PC-9 (cell line): ENCODE measurements around the gene SULT1B1. TPM values are rescaled to one million over a fixed set of nuclear protein-coding genes. Genes with fewer than 3 reads are reported as not detected.

Source experiments
- BruUV-seq: library from RNA; stranded (reverse); fragments of 400-500 nt; replicated peaks from 2 replicates; lab custom pipeline; 2021; lab: Mats Ljungman, UMichigan
- CTCF ChIA-PET: fragments of 300-600 bp; sonication (Branson Sonifier 250); formaldehyde crosslinking; loops from one replicate; lab custom pipeline; 2022; ENCODE audit warnings: antibody characterized with exemption; lab: Charles Lee
- POLR2A ChIA-PET: fragments of 300-600 bp; sonication (Branson Sonifier 250); formaldehyde crosslinking; loops from one replicate; lab custom pipeline; 2022; ENCODE audit warnings: antibody characterized with exemption; ENCODE audit not compliant: unreplicated experiment; lab: Charles Lee
- DNase-seq, 2 experiments: peaks; one replicate each; pipeline versions ENCODE4 v3.0.0 to v3.0.0-alpha.2; 2015 to 2022; ENCODE audit warnings: mixed read lengths in 1 of 2
- H2AFZ ChIP-seq: fragments of 200-600 bp; sonication (generic); 2 replicates; pipeline ENCODE4 v1.8.1; 2017; ENCODE audit warnings: antibody characterized with exemption
- H3F3A ChIP-seq: fragments of 200-600 bp; sonication (generic); 2 replicates; pipeline ENCODE4 v1.8.1; 2017; ENCODE audit warnings: antibody characterized with exemption, mild to moderate bottlenecking, low read depth; ENCODE audit not compliant: insufficient read depth
- H3K27ac ChIP-seq: fragments of 200-600 bp; sonication (generic); 2 replicates; pipeline ENCODE4 v1.6.1; 2016; ENCODE audit warnings: mixed run types
- H3K27me3 ChIP-seq: fragments of 200-600 bp; sonication (generic); 2 replicates; pipeline ENCODE4 v1.6.1; 2016; ENCODE audit warnings: low read depth, mixed run types; ENCODE audit not compliant: insufficient read depth
- H3K36me3 ChIP-seq: fragments of 200-600 bp; sonication (generic); 2 replicates; pipeline ENCODE4 v1.6.1; 2016; ENCODE audit warnings: low read depth, mixed run types
- H3K4me1 ChIP-seq: fragments of 200-600 bp; sonication (generic); replicated peaks from 2 replicates; pipeline ENCODE4 v1.6.1; 2016; ENCODE audit warnings: mixed run types; ENCODE audit not compliant: insufficient read depth
- H3K4me2 ChIP-seq: fragments of 200-600 bp; sonication (generic); 2 replicates; pipeline ENCODE4 v1.6.1; 2017; ENCODE audit warnings: mixed run types
- H3K4me3 ChIP-seq: fragments of 200-600 bp; sonication (generic); 2 replicates; pipeline ENCODE4 v1.6.1; 2016; ENCODE audit warnings: mixed run types
- H3K79me2 ChIP-seq: fragments of 200-600 bp; sonication (generic); 2 replicates; pipeline ENCODE4 v1.6.1; 2017; ENCODE audit warnings: low read depth, mixed run types
- H3K9me2 ChIP-seq: fragments of 200-600 bp; sonication (generic); 2 replicates; pipeline ENCODE4 v1.8.1; 2017; ENCODE audit warnings: mild to moderate bottlenecking; ENCODE audit not compliant: insufficient read depth
- H3K9me3 ChIP-seq: fragments of 200-600 bp; sonication (generic); 2 replicates; pipeline ENCODE4 v1.8.1; 2016; ENCODE audit warnings: low read depth; ENCODE audit not compliant: insufficient read depth
- H4K20me1 ChIP-seq: fragments of 200-600 bp; sonication (generic); 2 replicates; pipeline ENCODE4 v1.8.1; 2017; ENCODE audit not compliant: insufficient read depth
- CTCF ChIP-seq: fragments of 200-600 bp; sonication (generic); conservative IDR thresholded peaks from 2 replicates; pipeline ENCODE4 v1.6.1; 2017; ENCODE audit warnings: mixed run types, antibody characterized with exemption, mild to moderate bottlenecking, moderate library complexity
- EZH2 ChIP-seq: fragments of 200-600 bp; sonication (generic); IDR thresholded peaks from 2 replicates; pipeline ENCODE4 v1.8.0; 2017; ENCODE audit warnings: antibody characterized with exemption, low read depth
- intact Hi-C: fragments of 100-400 bp; cut with micrococcal nuclease; formaldehyde crosslinking; loops from one replicate; pipeline ENCODE4 v1.10.0; 2022; ENCODE audit not compliant: unreplicated experiment
- total RNA-seq: library from RNA; stranded (reverse); gene quantifications from 2 replicates; pipeline ENCODE4 v1.2.3, GENCODE V29; 2021

Gene SULT1B1
- total RNA-seq, 1 experiment from 2014 or later: 0.24 TPM

- CTCF ChIA-PET: no interaction called here
- no peak overlapping the region for H3K4me2 ChIP-seq
- no TSS peak for BruUV-seq
Observed at GRCh38 chr4:69726971-69727370, 33.4 kb downstream of the SULT1B1 start.

GRCh38 chr4:69718396-69719271 is 41.8 kb downstream of the SULT1B1 start:
- Histone ChIP-seq H3K36me3 (no peaks in the 10 kb centered on the region), H3K4me3 (no peak overlapping the region), H3K4me1 (no peaks in the 10 kb centered on the region), H3K27ac (no peak overlapping the region), H3K4me2 (no peak overlapping the region), H2AFZ (no peak overlapping the region), H3K79me2 (no peaks in the 10 kb centered on the region), H4K20me1 (no peaks in the 10 kb centered on the region), H3K9me3 (no peaks in the 10 kb centered on the region), H3F3A (no peaks in the 10 kb centered on the region), H3K27me3 (no peaks in the 10 kb centered on the region), H3K9me2 (no peaks in the 10 kb centered on the region)
- ChIA-PET CTCF (no interaction called here), POLR2A (no interaction called here)
- intact Hi-C loops: no loop called here
- peak in 1 of 2 experiments; percentile 45 for DNase-seq
- BruUV-seq: no TSS peak
- TF ChIP-seq EZH2 (no peak), CTCF (no peak)

More at GRCh38 chr4:69726971-69727370, 33.4 kb downstream of the SULT1B1 start:
- Histone ChIP-seq H3F3A (no peaks in the 10 kb centered on the region), H3K4me3 (no peak overlapping the region), H4K20me1 (no peaks in the 10 kb centered on the region), H3K4me1 (no peaks in the 10 kb centered on the region), H3K9me2 (no peaks in the 10 kb centered on the region), H3K27ac (no peak overlapping the region), H3K27me3 (no peaks in the 10 kb centered on the region), H3K9me3 (no peaks in the 10 kb centered on the region), H3K36me3 (no peaks in the 10 kb centered on the region), H2AFZ (no peak overlapping the region), H3K79me2 (no peaks in the 10 kb centered on the region)
- intact Hi-C loops: no loop called here
- TF ChIP-seq CTCF: no peak
- TF ChIP-seq EZH2: no peak
- DNase-seq: no peak
- POLR2A ChIA-PET: no interaction called here

GRCh38 chr4:69717778-69718177 is 42.6 kb downstream of the SULT1B1 start:
- no TSS peak for BruUV-seq
- CTCF ChIA-PET: no interaction called here

More at GRCh38 chr4:69717778-69718177, 42.6 kb downstream of the SULT1B1 start:
- Histone ChIP-seq H3K4me1 (no peaks in the 10 kb centered on the region), H3K4me2 (no peak overlapping the region), H4K20me1 (no peaks in the 10 kb centered on the region), H3K79me2 (no peaks in the 10 kb centered on the region), H2AFZ (no peak overlapping the region), H3K9me2 (no peaks in the 10 kb centered on the region), H3K9me3 (no peaks in the 10 kb centered on the region), H3F3A (no peaks in the 10 kb centered on the region), H3K27ac (no peak overlapping the region), H3K27me3 (no peaks in the 10 kb centered on the region), H3K36me3 (no peaks in the 10 kb centered on the region), H3K4me3 (no peak overlapping the region)
- TF ChIP-seq CTCF (no peak), EZH2 (no peak)
- POLR2A ChIA-PET: no interaction called here
- intact Hi-C loops: no loop called here
- no peak for DNase-seq
